Transverse colon (tissue), 4 donors: Measurements from ENCODE around the gene TEX44. TPM values are rescaled to one million over a fixed set of nuclear protein-coding genes. Genes with fewer than 3 reads are reported as not detected.
"Not testable (repeated sequence)": the region's sequence is repeated elsewhere in the genome, so short reads cannot be mapped to it uniquely, and the experiment has no call there.

Source experiments
- DNase-seq: peaks from one replicate; pipeline ENCODE4 v3.0.0-alpha.2; 2019
- H3K27ac ChIP-seq, 4 donors: fragments of 200-600 bp; sonication (generic); 2 replicates each; pipeline ENCODE4 v1.5.1; 2016 to 2018; ENCODE audit warnings: inconsistent platforms in 4 of 4
- H3K27me3 ChIP-seq: fragments of 200-600 bp; sonication (generic); 2 replicates; pipeline ENCODE4 v1.5.1; 2017; ENCODE audit warnings: inconsistent platforms
- H3K36me3 ChIP-seq, 4 donors: fragments of 200-600 bp; sonication (generic); 2 replicates each; pipeline ENCODE4 v1.5.1; 2017 to 2019; ENCODE audit warnings: inconsistent platforms in 4 of 4
- H3K4me1 ChIP-seq, 4 donors: fragments of 200-600 bp; sonication (generic); 2 replicates each; pipeline ENCODE4 v1.5.1; 2017 to 2020; ENCODE audit warnings: inconsistent platforms in 4 of 4
- H3K4me3 ChIP-seq, 4 donors: fragments of 200-600 bp; sonication (generic); 1 replicate in 1 of 4; 2 replicates in 3 of 4; pipeline versions ENCODE4 v1.5.1 to v1.6.1; 2017 to 2019; ENCODE audit warnings: inconsistent platforms in 4 of 4
- H3K9me3 ChIP-seq, 2 donors: fragments of 200-600 bp; sonication (generic); 2 replicates each; pipeline ENCODE4 v1.5.1; 2017 to 2019; ENCODE audit warnings: inconsistent platforms in 2 of 2
- EP300 ChIP-seq: sonication (generic); formaldehyde crosslinking; IDR thresholded peaks from one replicate; pipeline ENCODE4 v1.6.1; 2017; ENCODE audit warnings: antibody characterized with exemption, low read depth
- POLR2A ChIP-seq: fragments of 450-650 bp; IDR thresholded peaks from one replicate; pipeline ENCODE4 v1.6.1; 2016; ENCODE audit warnings: antibody characterized with exemption, mild to moderate bottlenecking, moderate library complexity
- POLR2AphosphoS5 ChIP-seq, 3 donors: sonication (generic); formaldehyde crosslinking; IDR thresholded peaks; one replicate each; pipeline ENCODE4 v1.6.1; 2016; ENCODE audit warnings: antibody characterized with exemption in 3 of 3
- WGBS, 2 donors: methylation state at CpG; one replicate each; pipeline ENCODE4 v1.1.5; 2018; ENCODE audit warnings: low coverage in 1 of 2; 5-methylcytosine and 5-hydroxymethylcytosine counted together
- in situ Hi-C, 4 donors: fragments of 200-750 bp; cut with MboI; loops; one replicate each; pipeline versions ENCODE4 v1.15.0 to v1.15.1; 2017; ENCODE audit warnings: low sequenced_read_pairs in 3 of 4, low pct_ligation_motif_present in 1 of 4, low pct_unique_long_range_greater_than_20kb in 1 of 4
- intact Hi-C: fragments of 100-400 bp; cut with DNase I; formaldehyde crosslinking; loops from one replicate; pipeline ENCODE4 v1.15.1; 2023; ENCODE audit warnings: low total_unique reads
- total RNA-seq, 4 donors: library from RNA; depleted of rRNA; stranded (reverse); fragments of >200 nt; gene quantifications; one replicate each; pipeline ENCODE4 v1.1.0, GENCODE V29; 2016
- TF ChIP-seq, protein P1 (sequence below), 5 experiments: fragments of 200-600 bp in 3 of 5; fragments of 450-650 bp in 2 of 5; sonication (generic) in 3 of 5; IDR thresholded peaks; 1 replicate in 2 of 5; 2 replicates in 3 of 5; pipeline ENCODE4 v1.5.1; 2016 to 2017; ENCODE audit warnings: antibody characterized with exemption in 5 of 5, inconsistent platforms in 3 of 5, mild to moderate bottlenecking in 2 of 5, moderate library complexity in 1 of 5

The TEX44 gene
- total RNA-seq, 4 donors from 2014 or later: not detected

GRCh38 chr2:231573698-231574421 is 18.8 kb upstream of the TEX44 start:
- intact Hi-C loops: no loop called here
- H3K27ac ChIP-seq: no peak overlapping the region
- no peaks in the 10 kb centered on the region for H3K4me1 ChIP-seq
- H3K27me3 ChIP-seq: no peaks in the 10 kb centered on the region
- no peaks in the 10 kb centered on the region for H3K9me3 ChIP-seq
- no peaks in the 10 kb centered on the region for H3K36me3 ChIP-seq
- no peak overlapping the region for H3K4me3 ChIP-seq
- no peak for TF ChIP-seq POLR2A
- TF ChIP-seq, protein P1, sequence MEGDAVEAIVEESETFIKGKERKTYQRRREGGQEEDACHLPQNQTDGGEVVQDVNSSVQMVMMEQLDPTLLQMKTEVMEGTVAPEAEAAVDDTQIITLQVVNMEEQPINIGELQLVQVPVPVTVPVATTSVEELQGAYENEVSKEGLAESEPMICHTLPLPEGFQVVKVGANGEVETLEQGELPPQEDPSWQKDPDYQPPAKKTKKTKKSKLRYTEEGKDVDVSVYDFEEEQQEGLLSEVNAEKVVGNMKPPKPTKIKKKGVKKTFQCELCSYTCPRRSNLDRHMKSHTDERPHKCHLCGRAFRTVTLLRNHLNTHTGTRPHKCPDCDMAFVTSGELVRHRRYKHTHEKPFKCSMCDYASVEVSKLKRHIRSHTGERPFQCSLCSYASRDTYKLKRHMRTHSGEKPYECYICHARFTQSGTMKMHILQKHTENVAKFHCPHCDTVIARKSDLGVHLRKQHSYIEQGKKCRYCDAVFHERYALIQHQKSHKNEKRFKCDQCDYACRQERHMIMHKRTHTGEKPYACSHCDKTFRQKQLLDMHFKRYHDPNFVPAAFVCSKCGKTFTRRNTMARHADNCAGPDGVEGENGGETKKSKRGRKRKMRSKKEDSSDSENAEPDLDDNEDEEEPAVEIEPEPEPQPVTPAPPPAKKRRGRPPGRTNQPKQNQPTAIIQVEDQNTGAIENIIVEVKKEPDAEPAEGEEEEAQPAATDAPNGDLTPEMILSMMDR (IDR thresholded peaks at IDR 0.05): no peak
- no peak for TF ChIP-seq EP300
- TF ChIP-seq POLR2AphosphoS5 (IDR thresholded peaks at IDR 0.05): no peak
- DNase-seq: no peak
- 76% methylated on average over 15 of the region's 15 CpGs; no CpG with 5 or more reads in 1 of the 2 donors for WGBS, 2 donors
- in situ Hi-C loops: no loop called here

- WGBS, 2 donors: 94% methylated on average over 8 of the region's 10 CpGs; no CpG with 5 or more reads in 1 of the 2 donors
These were observed 16.9 kb upstream of the TEX44 start for GRCh38 chr2:231575612-231576256.

DNA sequence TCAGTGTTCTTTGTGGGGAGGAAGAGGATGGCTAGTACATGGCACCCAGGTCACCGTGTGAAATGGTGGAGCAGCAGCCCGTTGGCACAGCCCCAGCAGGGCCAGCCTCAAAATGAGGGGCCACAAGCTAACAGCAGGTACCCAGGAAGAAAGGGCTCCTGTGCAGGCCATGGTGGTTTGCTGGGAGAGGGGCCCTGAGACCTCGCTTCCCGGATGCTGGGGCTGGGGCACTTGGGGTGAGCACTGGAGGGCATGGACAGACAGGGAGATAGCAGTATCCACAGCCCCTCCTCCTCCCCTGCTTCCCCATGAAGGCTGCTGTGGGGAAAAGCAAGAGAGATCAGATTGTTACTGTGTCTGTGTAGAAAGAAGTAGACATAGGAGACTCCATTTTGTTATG is 16.2 kb upstream of the TEX44 start:
- Histone ChIP-seq H3K36me3 (no peaks in the 10 kb centered on the region), H3K4me3 (no peak overlapping the region), H3K9me3 (no peaks in the 10 kb centered on the region), H3K27me3 (no peaks in the 10 kb centered on the region), H3K4me1 (no peaks in the 10 kb centered on the region), H3K27ac (no peak overlapping the region)
- intact Hi-C loops: no loop called here
- TF ChIP-seq POLR2AphosphoS5 (IDR thresholded peaks at IDR 0.05): no peak
- no peak for TF ChIP-seq POLR2A
- TF ChIP-seq, protein P1 (IDR thresholded peaks at IDR 0.05): no peak
- no peak for TF ChIP-seq EP300
- no peak for DNase-seq
- in situ Hi-C loops: no loop called here
- 96% methylated on average over 3 of the region's 4 CpGs; no CpG with 5 or more reads in 1 of the 2 donors for WGBS, 2 donors

More at GRCh38 chr2:231575612-231576256, 16.9 kb upstream of the TEX44 start:
- intact Hi-C loops: no loop called here
- Histone ChIP-seq H3K4me3 (no peak overlapping the region), H3K36me3 (no peaks in the 10 kb centered on the region), H3K4me1 (no peaks in the 10 kb centered on the region), H3K9me3 (no peaks in the 10 kb centered on the region), H3K27me3 (no peaks in the 10 kb centered on the region), H3K27ac (no peak overlapping the region)
- TF ChIP-seq POLR2A: no peak
- no peak for TF ChIP-seq EP300
- TF ChIP-seq, protein P1 (IDR thresholded peaks at IDR 0.05): no peak
- no peak for TF ChIP-seq POLR2AphosphoS5 (IDR thresholded peaks at IDR 0.05)
- DNase-seq: no peak
- in situ Hi-C loops: no loop called here

DNA sequence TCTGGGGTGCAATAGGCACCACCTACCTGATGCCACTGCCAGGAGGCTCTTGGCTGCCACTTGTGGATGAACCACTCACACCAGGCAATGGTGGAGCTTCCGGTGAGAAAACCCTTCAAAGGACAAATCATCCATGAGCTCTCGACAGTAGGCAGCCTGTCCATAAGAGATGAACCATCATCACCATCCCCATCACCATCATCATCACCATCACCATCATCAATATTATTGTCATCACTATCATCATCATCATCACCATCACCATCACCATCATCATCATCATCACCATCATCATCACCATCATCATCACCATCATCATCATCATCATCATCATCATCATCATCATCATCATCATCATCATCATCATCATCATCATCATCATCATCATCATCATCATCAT is 14.0 kb upstream of the TEX44 start:
- 91 to 100% methylated on average over 2 of the region's 2 CpGs for WGBS, 2 donors
- H3K27me3 ChIP-seq, H3K4me1 ChIP-seq, in situ Hi-C loops, H3K36me3 ChIP-seq, H3K4me3 ChIP-seq, H3K27ac ChIP-seq, DNase-seq, H3K9me3 ChIP-seq, intact Hi-C loops: not testable (repeated sequence)
